H9 (cell line): ENCODE data around the gene ERP44. TPM values are rescaled to one million over a fixed set of nuclear protein-coding genes. Genes with fewer than 3 reads are reported as not detected.

Experiments
- DNase-seq: peaks from one replicate; pipeline ENCODE4 v3.0.0-alpha.2; 2017
- H2AFZ ChIP-seq: one replicate; pipeline ENCODE4 v1.6.1; 2013; ENCODE audit warnings: mild to moderate bottlenecking, low read length, control low read depth, moderate library complexity
- H2AK5ac ChIP-seq: 2 replicates; pipeline ENCODE4 v1.6.1; 2013; ENCODE audit warnings: low read length, control low read depth, mixed read lengths; ENCODE audit not compliant: insufficient read length
- H2BK120ac ChIP-seq: one replicate; pipeline ENCODE4 v1.6.1; 2013; ENCODE audit warnings: low read depth, mild to moderate bottlenecking, low read length, control low read depth, inconsistent platforms; ENCODE audit not compliant: poor library complexity, severe bottlenecking
- H2BK12ac ChIP-seq: 2 replicates; pipeline ENCODE4 v1.6.1; 2013; ENCODE audit warnings: low read length, control low read depth, mixed read lengths, low read depth; ENCODE audit not compliant: insufficient read length
- H2BK15ac ChIP-seq: 2 replicates; pipeline ENCODE4 v1.6.1; 2013; ENCODE audit warnings: low read depth, low read length, control low read depth
- H2BK20ac ChIP-seq: one replicate; pipeline ENCODE4 v1.6.1; 2013; ENCODE audit warnings: low read depth, mild to moderate bottlenecking, low read length, control low read depth, inconsistent platforms; ENCODE audit not compliant: poor library complexity, severe bottlenecking
- H2BK5ac ChIP-seq: 2 replicates; pipeline ENCODE4 v1.6.1; 2013; ENCODE audit warnings: low read length, control low read depth, mixed read lengths; ENCODE audit not compliant: insufficient read length
- H3K14ac ChIP-seq: 2 replicates; pipeline ENCODE4 v1.6.1; 2013; ENCODE audit warnings: low read length, control low read depth; ENCODE audit not compliant: insufficient read depth
- H3K18ac ChIP-seq: 2 replicates; pipeline ENCODE4 v1.6.1; 2013; ENCODE audit warnings: low read depth, mild to moderate bottlenecking, mixed read lengths, low read length, control low read depth; ENCODE audit not compliant: insufficient read length
- H3K23ac ChIP-seq: 2 replicates; pipeline ENCODE4 v1.6.1; 2013; ENCODE audit warnings: low read length, control low read depth, mixed read lengths, low read depth; ENCODE audit not compliant: insufficient read length
- H3K23me2 ChIP-seq: 2 replicates; pipeline ENCODE4 v1.6.1; 2013; ENCODE audit warnings: low read depth, mild to moderate bottlenecking, mixed read lengths, low read length, control low read depth; ENCODE audit not compliant: insufficient read length, poor library complexity, severe bottlenecking
- H3K27ac ChIP-seq: 2 replicates; pipeline ENCODE4 v1.5.1; 2013; ENCODE audit warnings: low read length, control low read depth, mixed read lengths, low read depth; ENCODE audit not compliant: insufficient read length
- H3K27me3 ChIP-seq: 2 replicates; pipeline ENCODE4 v1.6.1; 2013; ENCODE audit warnings: low read length, control low read depth, inconsistent platforms; ENCODE audit not compliant: insufficient read depth
- H3K4ac ChIP-seq: 2 replicates; pipeline ENCODE4 v1.6.1; 2013; ENCODE audit warnings: low read depth, mild to moderate bottlenecking, control low read depth, inconsistent platforms, low read length, moderate library complexity
- H3K4me1 ChIP-seq: 2 replicates; pipeline ENCODE4 v1.6.1; 2013; ENCODE audit warnings: low read length, control low read depth, inconsistent platforms; ENCODE audit not compliant: insufficient read depth
- H3K4me2 ChIP-seq: 2 replicates; pipeline ENCODE4 v1.6.1; 2013; ENCODE audit warnings: low read length, control low read depth, mixed read lengths; ENCODE audit not compliant: insufficient read length, insufficient read depth
- H3K56ac ChIP-seq: 2 replicates; pipeline ENCODE4 v1.6.1; 2013; ENCODE audit warnings: low read depth, mild to moderate bottlenecking, mixed read lengths, low read length, control low read depth; ENCODE audit not compliant: insufficient read length
- H3K79me1 ChIP-seq: 2 replicates; pipeline ENCODE4 v1.6.1; 2013; ENCODE audit warnings: low read depth, mild to moderate bottlenecking, moderate library complexity, low read length, control low read depth, inconsistent platforms; ENCODE audit not compliant: insufficient read depth, poor library complexity, severe bottlenecking
- H3K79me2 ChIP-seq: 2 replicates; pipeline ENCODE4 v1.6.1; 2013; ENCODE audit warnings: low read length, control low read depth, inconsistent platforms; ENCODE audit not compliant: insufficient read depth
- H3K9ac ChIP-seq: 2 replicates; pipeline ENCODE4 v1.6.1; 2013; ENCODE audit warnings: low read length, control low read depth, mixed read lengths; ENCODE audit not compliant: insufficient read length; ENCODE audit errors: extremely low read depth
- H3K9me3 ChIP-seq: one replicate; pipeline ENCODE4 v1.6.1; 2013; ENCODE audit warnings: low read depth, low read length, inconsistent platforms; ENCODE audit not compliant: control insufficient read depth
- H3T11ph ChIP-seq: one replicate; pipeline ENCODE4 v1.6.1; 2013; ENCODE audit warnings: mild to moderate bottlenecking, low read length, control low read depth, inconsistent platforms
- H4K20me1 ChIP-seq: one replicate; pipeline ENCODE4 v1.6.1; 2013; ENCODE audit not compliant: control insufficient read depth, insufficient read length, insufficient read depth
- H4K5ac ChIP-seq: 2 replicates; pipeline ENCODE4 v1.6.1; 2013; ENCODE audit warnings: low read depth, mild to moderate bottlenecking, mixed read lengths, low read length, control low read depth; ENCODE audit not compliant: insufficient read length
- H4K8ac ChIP-seq: replicated peaks from 2 replicates; pipeline ENCODE4 v1.6.1; 2013; ENCODE audit warnings: low read length, control low read depth, mixed read lengths, low read depth; ENCODE audit not compliant: insufficient read length
- H4K91ac ChIP-seq: 2 replicates; pipeline ENCODE4 v1.6.1; 2013; ENCODE audit warnings: low read depth, mild to moderate bottlenecking, moderate library complexity, mixed read lengths, low read length, control low read depth; ENCODE audit not compliant: insufficient read length
- H3K27ac Mint-ChIP-seq, 3 experiments: 2 replicates in 2 of 3; 3 replicates in 1 of 3; pipeline ENCODE4 v1.8.0; 2020 to 2021; ENCODE audit warnings: mixed read lengths in 3 of 3, mild to moderate bottlenecking in 1 of 3, moderate library complexity in 1 of 3
- H3K27me3 Mint-ChIP-seq: 2 replicates; pipeline ENCODE4 v1.8.0; 2021; ENCODE audit warnings: low read depth, mild to moderate bottlenecking, moderate library complexity, mixed read lengths
- H3K36me3 Mint-ChIP-seq, 3 experiments: 2 replicates in 2 of 3; 3 replicates in 1 of 3; pipeline ENCODE4 v1.8.0; 2020 to 2021; ENCODE audit warnings: low read depth in 3 of 3, mixed read lengths in 3 of 3; ENCODE audit not compliant: insufficient read depth in 1 of 3
- H3K4me1 Mint-ChIP-seq, 2 experiments: 2 replicates each; pipeline ENCODE4 v1.8.0; 2020; ENCODE audit warnings: mixed read lengths in 2 of 2
- H3K4me3 Mint-ChIP-seq, 2 experiments: 2 replicates in 1 of 2; 3 replicates in 1 of 2; pipeline ENCODE4 v1.8.0; 2020 to 2021; ENCODE audit warnings: mild to moderate bottlenecking in 2 of 2, mixed read lengths in 2 of 2, moderate library complexity in 1 of 2
- H3K9me3 Mint-ChIP-seq, 2 experiments: 2 replicates in 1 of 2; 3 replicates in 1 of 2; pipeline ENCODE4 v1.8.0; 2020; ENCODE audit warnings: mild to moderate bottlenecking in 2 of 2, mixed read lengths in 2 of 2, moderate library complexity in 1 of 2
- WGBS: extraction: QIAGEN DNeasy Blood & Tissue Kit; methylation state at CpG from one replicate; pipeline ENCODE4 v1.1.7; 2013; ENCODE audit warnings: missing lambda C conversion rate, low lambda C conversion rate, mixed read lengths; ENCODE audit not compliant: insufficient read length; ENCODE audit errors: extremely low coverage; 5-methylcytosine and 5-hydroxymethylcytosine counted together
- total RNA-seq: library from RNA; stranded (reverse); gene quantifications from 2 replicates; pipeline ENCODE4 v1.2.1, GENCODE V29; 2021
- TF ChIP-seq, protein P1 (sequence below): fragments of 200-600 bp; sonication (generic); conservative IDR thresholded peaks from 3 replicates; pipeline ENCODE4 v1.8.0; 2021; ENCODE audit warnings: antibody characterized with exemption, mild to moderate bottlenecking

Gene ERP44
- total RNA-seq, 1 experiment from 2014 or later: 15.4 TPM

DNA sequence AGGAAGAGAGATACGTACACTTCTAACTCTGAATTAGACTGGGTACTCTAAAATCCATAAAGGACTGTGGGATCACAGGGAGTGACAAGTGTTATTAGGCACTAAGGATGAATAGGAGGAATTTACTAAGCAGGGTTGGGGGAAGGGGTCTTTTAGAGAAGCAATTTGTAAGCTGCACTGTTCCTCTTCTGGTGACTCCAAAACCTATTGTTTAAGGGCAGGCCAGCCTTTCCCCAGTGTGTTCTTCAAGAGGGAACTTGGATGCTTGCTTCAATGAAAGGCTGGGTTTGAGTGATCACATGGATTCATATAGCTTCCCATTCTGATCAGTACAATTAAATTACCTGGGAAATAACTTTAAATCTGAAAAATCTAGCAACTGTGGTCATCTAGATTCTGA, 120.6 kb downstream of the ERP44 start:
- Mint-ChIP-seq H3K4me1 (peaks cover 15 to 20% of the 10 kb centered on the region in 2 experiments), H3K27me3 (no peaks in the 10 kb centered on the region), H3K9me3 (no peaks in the 10 kb centered on the region), H3K4me3 (no peak overlapping the region), H3K27ac (peak overlapping the region in 1 of 3 experiments; percentile 44; a peak in 1 of 7 replicates), H3K36me3 (no peaks in the 10 kb centered on the region; a peak in 1 of 7 replicates)
- no peak overlapping the region for H3K18ac ChIP-seq
- H4K91ac ChIP-seq: no peak overlapping the region
- no peaks in the 10 kb centered on the region for H3K4me1 ChIP-seq
- no peaks in the 10 kb centered on the region for H3K9me3 ChIP-seq
- H4K5ac ChIP-seq: no peak overlapping the region
- H3K9ac ChIP-seq: no peak overlapping the region
- H4K8ac ChIP-seq: no peak overlapping the region
- no peak overlapping the region for H2BK12ac ChIP-seq
- H2BK20ac ChIP-seq: no peak overlapping the region
- H2BK120ac ChIP-seq: no peak overlapping the region
- H2BK15ac ChIP-seq: no peak overlapping the region
- no peak overlapping the region for H3K4ac ChIP-seq
- H4K20me1 ChIP-seq: no peaks in the 10 kb centered on the region
- H2AK5ac ChIP-seq: no peak overlapping the region
- no peak overlapping the region for H3K56ac ChIP-seq
- no peaks in the 10 kb centered on the region for H3K23me2 ChIP-seq
- no peak overlapping the region for H2AFZ ChIP-seq
- no peaks in the 10 kb centered on the region for H3K79me1 ChIP-seq
- no peak for DNase-seq
- H3K23ac ChIP-seq: no peak overlapping the region
- no peak overlapping the region for H3K27ac ChIP-seq
- TF ChIP-seq, protein P1, sequence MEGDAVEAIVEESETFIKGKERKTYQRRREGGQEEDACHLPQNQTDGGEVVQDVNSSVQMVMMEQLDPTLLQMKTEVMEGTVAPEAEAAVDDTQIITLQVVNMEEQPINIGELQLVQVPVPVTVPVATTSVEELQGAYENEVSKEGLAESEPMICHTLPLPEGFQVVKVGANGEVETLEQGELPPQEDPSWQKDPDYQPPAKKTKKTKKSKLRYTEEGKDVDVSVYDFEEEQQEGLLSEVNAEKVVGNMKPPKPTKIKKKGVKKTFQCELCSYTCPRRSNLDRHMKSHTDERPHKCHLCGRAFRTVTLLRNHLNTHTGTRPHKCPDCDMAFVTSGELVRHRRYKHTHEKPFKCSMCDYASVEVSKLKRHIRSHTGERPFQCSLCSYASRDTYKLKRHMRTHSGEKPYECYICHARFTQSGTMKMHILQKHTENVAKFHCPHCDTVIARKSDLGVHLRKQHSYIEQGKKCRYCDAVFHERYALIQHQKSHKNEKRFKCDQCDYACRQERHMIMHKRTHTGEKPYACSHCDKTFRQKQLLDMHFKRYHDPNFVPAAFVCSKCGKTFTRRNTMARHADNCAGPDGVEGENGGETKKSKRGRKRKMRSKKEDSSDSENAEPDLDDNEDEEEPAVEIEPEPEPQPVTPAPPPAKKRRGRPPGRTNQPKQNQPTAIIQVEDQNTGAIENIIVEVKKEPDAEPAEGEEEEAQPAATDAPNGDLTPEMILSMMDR: no peak
- H3K79me2 ChIP-seq: no peaks in the 10 kb centered on the region
- H2BK5ac ChIP-seq: no peak overlapping the region
- no peak overlapping the region for H3K4me2 ChIP-seq
- WGBS: no CpG with 5 or more reads among the region's 1 CpG
- no peak overlapping the region for H3T11ph ChIP-seq
- H3K14ac ChIP-seq: no peak overlapping the region
- H3K27me3 ChIP-seq: no peaks in the 10 kb centered on the region
